Central memory CD8-positive, alpha-beta T cell (primary cell): ENCODE data around the gene RELA.
"Not testable (repeated sequence)": the region's sequence is repeated elsewhere in the genome, so short reads cannot be mapped to it uniquely, and the experiment has no call there.

Experiments used
- ATAC-seq: fragments of 150-1000 bp; cut with Tn5 transposase; replicated peaks from 2 replicates; pipeline ENCODE4 v1.10.0; 2022; ENCODE audit warnings: mild to moderate bottlenecking, moderate FRiP score, moderate number of reproducible peaks; ENCODE audit not compliant: poor library complexity, severe bottlenecking; ENCODE audit errors: extremely low read depth
- DNase-seq, 2 donors: peaks; one replicate each; pipeline ENCODE4 v3.0.0; 2021; ENCODE audit warnings: low spot score in 2 of 2
- H3K27ac Mint-ChIP-seq: one replicate; pipeline ENCODE4 v1.8.0; 2022; ENCODE audit warnings: low read depth, mild to moderate bottlenecking, moderate library complexity, mixed read lengths
- H3K27me3 Mint-ChIP-seq: one replicate; pipeline ENCODE4 v1.8.0; 2022; ENCODE audit warnings: mixed read lengths
- H3K36me3 Mint-ChIP-seq: one replicate; pipeline ENCODE4 v1.8.0; 2022; ENCODE audit warnings: mild to moderate bottlenecking, moderate library complexity, mixed read lengths; ENCODE audit not compliant: insufficient read depth
- H3K4me1 Mint-ChIP-seq: one replicate; pipeline ENCODE4 v1.8.0; 2022; ENCODE audit warnings: mixed read lengths
- H3K4me3 Mint-ChIP-seq: one replicate; pipeline ENCODE4 v1.8.0; 2022; ENCODE audit warnings: mild to moderate bottlenecking, moderate library complexity, mixed read lengths
- H3K9me3 Mint-ChIP-seq: one replicate; pipeline ENCODE4 v1.8.0; 2022; ENCODE audit warnings: mixed read lengths

The RELA gene

DNA sequence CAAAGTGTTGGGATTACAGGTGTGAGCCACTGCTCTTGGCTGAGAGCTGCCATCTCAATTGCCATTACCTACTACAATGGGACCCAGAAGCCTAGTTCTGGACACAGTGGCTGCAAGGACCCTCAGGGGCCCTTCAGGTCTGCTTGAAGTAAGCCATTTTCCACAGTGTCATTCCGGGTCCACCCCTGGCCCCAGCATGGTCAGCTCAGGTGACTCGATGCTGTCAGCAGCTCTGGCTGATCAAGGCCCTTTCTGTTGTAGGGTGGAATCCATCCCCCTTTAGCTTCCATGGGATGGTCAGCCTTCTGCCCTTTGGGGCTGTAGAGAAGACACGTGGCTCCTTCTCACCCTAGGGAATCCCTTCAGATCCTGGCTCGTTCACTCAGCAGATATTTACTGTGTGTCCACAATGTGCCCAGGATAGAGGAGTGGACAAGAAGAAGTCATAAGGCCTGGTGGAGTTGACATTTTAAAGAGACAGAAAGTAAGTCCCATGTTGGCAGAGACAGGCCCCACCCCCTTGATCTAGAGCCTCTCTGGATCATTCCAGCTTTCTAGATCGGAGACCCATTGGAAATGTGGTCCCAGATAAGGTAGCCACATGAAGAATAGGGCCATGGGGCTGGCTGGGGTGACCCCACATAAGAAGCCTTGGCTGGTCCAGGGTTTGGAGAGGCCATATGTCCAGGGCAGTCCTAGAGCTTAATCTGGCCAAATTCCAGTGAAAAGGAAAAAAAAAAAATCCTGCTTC is 34.3 kb upstream of the RELA start:
- no peaks in the 10 kb centered on the region for H3K9me3 Mint-ChIP-seq
- no peak overlapping the region for H3K27ac Mint-ChIP-seq
- H3K36me3 Mint-ChIP-seq = no peaks in the 10 kb centered on the region
- DNase-seq (no peak), ATAC-seq (no peak)
- H3K27me3 Mint-ChIP-seq = no peaks in the 10 kb centered on the region
- H3K4me1 Mint-ChIP-seq = no peaks in the 10 kb centered on the region
- no peak overlapping the region for H3K4me3 Mint-ChIP-seq

DNA sequence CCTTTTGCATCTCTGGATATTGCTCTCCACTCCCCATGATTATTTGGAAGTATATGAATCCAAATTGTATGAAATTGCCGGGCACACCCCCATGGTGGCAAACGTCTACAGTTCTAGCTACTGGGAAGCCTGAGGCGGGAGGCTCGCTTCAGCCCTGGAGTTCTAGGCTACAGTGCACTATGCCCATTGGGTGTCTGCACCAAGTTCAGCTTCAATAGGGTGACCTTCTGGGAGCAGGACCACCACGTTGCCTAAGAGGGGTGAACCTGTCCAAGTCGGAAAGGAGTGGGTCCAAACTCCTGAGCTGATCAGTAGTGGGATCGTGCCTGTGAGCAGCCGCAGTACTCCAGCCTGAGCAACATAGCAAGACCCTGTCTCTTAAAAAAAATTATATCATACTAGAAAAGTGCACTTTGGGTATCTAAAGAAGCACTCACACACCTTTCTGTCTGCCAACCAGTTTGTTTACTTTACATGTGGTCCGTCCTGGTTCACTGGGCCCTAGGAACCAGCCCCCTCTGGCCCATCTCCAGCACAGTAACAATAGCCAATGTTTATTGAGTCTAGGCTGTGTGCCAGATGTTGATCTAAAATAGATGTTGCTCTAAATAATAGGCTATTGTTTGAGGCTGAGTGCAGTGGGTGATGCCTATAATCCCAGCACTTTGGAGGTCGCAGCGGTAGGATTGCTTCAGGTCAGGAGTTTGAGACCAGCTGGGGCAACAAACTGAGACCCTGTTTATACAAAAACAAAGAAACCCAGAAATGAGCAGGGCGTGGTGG is 32.9 kb upstream of the RELA start:
- no peaks in the 10 kb centered on the region for H3K36me3 Mint-ChIP-seq

DNA sequence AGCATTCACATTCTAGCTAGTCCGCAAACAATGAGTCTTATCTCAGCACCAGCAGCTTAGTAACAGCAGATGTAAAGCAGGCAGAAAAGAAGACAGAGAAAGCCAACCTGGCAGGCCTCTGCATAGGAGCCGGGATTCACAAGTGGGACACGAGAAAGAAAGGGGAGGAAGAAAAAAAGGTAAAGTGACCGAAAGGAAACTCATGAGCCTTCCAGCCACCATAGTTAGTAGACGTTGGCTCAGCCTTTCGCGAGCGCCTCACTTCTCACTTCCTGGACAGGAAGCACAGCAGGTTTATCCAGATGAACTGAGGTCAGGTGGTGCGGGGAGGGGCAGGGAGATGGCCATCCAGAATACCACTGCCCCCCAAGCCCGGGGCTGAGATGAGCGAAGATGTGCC is 29.7 kb upstream of the RELA start:
- H3K36me3 Mint-ChIP-seq = no peaks in the 10 kb centered on the region
- DNase-seq (no peak), ATAC-seq (no peak)
- H3K27me3 Mint-ChIP-seq = no peaks in the 10 kb centered on the region
- H3K4me1 Mint-ChIP-seq = no peaks in the 10 kb centered on the region
- H3K27ac Mint-ChIP-seq = no peak overlapping the region
- no peaks in the 10 kb centered on the region for H3K9me3 Mint-ChIP-seq
- H3K4me3 Mint-ChIP-seq = no peak overlapping the region

More for the DNA sequence above, 32.9 kb upstream of the RELA start:
- H3K4me3 Mint-ChIP-seq = no peak overlapping the region
- no peaks in the 10 kb centered on the region for H3K4me1 Mint-ChIP-seq
- DNase-seq (no peak), ATAC-seq (no peak)
- H3K27ac Mint-ChIP-seq = no peak overlapping the region
- H3K27me3 Mint-ChIP-seq = no peaks in the 10 kb centered on the region
- H3K9me3 Mint-ChIP-seq = no peaks in the 10 kb centered on the region

DNA sequence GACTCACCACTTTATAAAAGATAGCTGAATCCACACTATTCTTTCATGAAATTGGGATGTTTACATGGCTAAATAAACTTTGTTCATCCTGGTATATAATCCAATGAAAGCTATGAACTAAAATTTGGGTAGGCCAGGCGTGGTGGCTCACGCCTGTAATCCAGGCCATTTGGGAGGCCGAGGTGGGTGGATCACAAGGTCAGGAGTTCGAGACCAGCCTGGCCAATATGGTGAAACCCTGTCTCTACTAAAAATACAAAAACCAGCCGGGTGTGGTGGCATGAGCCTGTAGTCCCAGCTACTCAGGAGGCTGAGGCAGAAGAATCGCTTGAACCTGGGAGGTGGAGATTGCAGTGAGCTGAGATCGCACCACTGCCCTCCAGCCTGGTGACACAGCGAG is 29.1 kb upstream of the RELA start:
- not testable (repeated sequence) for H3K4me3 Mint-ChIP-seq, H3K27me3 Mint-ChIP-seq, ATAC-seq, H3K9me3 Mint-ChIP-seq, H3K4me1 Mint-ChIP-seq, H3K27ac Mint-ChIP-seq, H3K36me3 Mint-ChIP-seq, DNase-seq

DNA sequence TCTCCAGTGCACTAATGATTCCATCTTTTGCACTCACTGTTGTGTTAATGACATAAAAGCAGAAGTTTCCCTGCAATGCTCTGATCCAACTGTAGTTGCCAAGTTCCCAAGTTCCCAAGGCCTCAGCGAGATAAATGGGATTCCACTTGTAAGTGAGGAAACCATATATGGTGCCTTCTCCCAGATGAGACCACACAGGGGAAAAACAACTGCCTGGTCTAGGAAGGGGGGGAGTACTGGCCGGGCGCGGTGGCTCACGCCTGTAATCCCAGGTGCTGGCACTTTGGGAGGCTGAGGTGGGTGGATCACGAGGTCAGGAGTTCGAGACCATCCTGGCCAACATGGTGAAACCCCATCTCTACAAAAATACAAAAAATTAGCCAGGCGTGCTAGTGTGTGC is 23.3 kb upstream of the RELA start:
- no peak overlapping the region for H3K27ac Mint-ChIP-seq
- H3K27me3 Mint-ChIP-seq = peaks cover 10% of the 10 kb centered on the region
- H3K9me3 Mint-ChIP-seq = no peaks in the 10 kb centered on the region
- no peaks in the 10 kb centered on the region for H3K4me1 Mint-ChIP-seq
- ATAC-seq (no peak), DNase-seq (no peak)
- H3K36me3 Mint-ChIP-seq = no peaks in the 10 kb centered on the region
- H3K4me3 Mint-ChIP-seq = no peak overlapping the region

DNA sequence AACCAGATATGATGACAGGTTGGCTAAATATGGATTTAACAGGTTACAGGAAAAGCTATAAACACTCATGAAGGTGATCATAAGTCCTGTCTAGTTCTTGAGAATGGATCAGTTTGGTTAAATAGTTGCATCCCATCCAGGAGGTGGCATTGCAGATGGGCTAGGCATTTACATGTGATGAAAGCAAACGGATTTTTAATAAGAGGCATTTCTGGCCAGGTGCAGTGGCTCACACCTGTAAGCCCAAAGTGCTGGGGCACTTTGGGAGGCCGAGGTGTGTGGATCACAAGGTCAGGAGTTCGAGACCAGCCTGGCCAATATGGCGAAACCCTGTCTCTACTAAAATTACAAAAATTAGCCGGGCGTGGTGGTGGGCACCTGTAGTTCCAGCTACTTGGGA is 20.8 kb upstream of the RELA start:
- H3K4me1 Mint-ChIP-seq, H3K9me3 Mint-ChIP-seq, H3K36me3 Mint-ChIP-seq, H3K4me3 Mint-ChIP-seq, ATAC-seq, H3K27ac Mint-ChIP-seq, DNase-seq: not testable (repeated sequence)
- peaks cover 10% of the 10 kb centered on the region for H3K27me3 Mint-ChIP-seq

DNA sequence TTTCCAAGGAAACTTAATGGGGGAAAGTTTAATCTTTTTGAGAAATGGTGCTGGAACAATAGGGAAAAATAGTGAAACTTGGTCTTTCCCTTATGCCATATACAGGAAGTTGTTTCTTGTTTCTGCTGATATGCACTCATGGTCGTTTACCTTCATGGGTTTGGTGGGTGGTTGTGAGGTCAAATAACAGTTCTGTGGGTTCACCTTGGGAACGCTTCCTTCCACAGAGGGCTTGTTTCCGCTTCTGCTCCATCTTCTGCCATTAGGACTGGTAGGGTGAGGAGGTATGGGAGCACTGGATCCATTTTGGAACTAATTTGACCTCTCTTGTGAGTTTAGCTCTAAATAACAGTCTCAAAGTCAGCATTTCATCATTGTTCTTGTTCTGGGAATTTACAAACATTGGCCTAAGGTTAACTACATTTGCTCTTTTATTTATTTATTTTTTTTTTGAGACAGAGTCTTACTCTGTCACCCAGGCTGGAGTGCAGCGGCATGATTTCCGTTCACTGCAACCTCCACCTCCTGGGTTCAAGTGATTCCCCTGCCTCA is 17.6 kb upstream of the RELA start:
- Mint-ChIP-seq H3K9me3 (no peaks in the 10 kb centered on the region), H3K27me3 (peaks cover 10% of the 10 kb centered on the region), H3K4me3 (no peak overlapping the region), H3K36me3 (no peaks in the 10 kb centered on the region), H3K4me1 (no peaks in the 10 kb centered on the region), H3K27ac (no peak overlapping the region)
- no peak for DNase-seq
- ATAC-seq = no peak

DNA sequence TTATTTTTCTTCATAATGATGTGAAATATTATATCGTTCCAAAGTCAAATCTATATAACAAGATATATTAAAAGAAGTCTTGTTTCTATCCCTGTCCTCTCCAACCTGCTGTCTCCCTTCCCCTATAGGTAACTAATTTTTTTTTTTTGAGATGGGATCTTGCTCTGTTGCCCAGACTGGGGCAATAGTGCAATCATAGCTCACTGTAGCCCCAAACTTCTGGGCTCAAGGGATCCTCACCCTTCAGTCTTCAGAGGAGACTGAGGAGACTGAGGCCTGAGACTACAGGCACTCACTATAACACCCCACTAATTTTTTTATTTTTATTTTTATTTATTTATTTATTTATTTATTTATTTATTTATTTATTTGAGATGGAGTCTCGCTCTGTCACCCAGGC is 10.3 kb upstream of the RELA start:
- Mint-ChIP-seq H3K27me3 (no peaks in the 10 kb centered on the region), H3K36me3 (no peaks in the 10 kb centered on the region), H3K9me3 (no peaks in the 10 kb centered on the region), H3K4me3 (no peak overlapping the region), H3K4me1 (no peaks in the 10 kb centered on the region), H3K27ac (no peak overlapping the region)
- DNase-seq (no peak), ATAC-seq (no peak)

DNA sequence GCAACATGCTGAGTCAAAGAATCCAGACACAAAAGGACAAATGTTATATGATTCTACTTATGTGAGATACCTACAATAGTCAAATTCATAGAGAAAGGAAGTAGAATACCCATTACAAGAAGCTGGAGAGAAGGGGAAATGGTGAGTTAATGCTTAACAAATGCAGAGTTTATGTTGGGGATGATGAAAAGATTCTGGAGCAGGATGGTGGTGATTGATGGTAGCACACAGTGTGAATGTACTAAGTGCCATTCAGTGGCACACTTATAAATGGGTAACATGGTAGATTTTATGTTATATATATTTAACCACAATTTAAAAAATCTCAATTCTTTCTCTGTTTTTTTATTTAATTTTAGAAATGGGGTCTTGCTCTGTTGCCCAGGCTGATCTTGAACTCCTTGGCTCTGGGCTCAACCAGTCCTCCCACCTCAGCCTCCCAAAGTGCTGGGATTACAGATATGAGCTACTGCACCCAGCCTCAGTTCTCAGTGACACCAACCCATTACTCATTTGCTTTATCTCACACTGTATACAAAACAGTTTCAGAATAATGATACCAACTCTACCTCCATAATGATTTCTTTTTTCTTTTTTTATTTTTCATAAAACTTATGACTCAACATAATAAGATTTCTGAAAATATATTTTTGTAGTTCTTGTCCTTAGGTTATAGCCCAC is 9.6 kb upstream of the RELA start:
- H3K27ac Mint-ChIP-seq = no peak overlapping the region
- no peaks in the 10 kb centered on the region for H3K9me3 Mint-ChIP-seq
- no peaks in the 10 kb centered on the region for H3K27me3 Mint-ChIP-seq
- ATAC-seq (no peak), DNase-seq (no peak)
- H3K4me1 Mint-ChIP-seq = no peaks in the 10 kb centered on the region
- H3K4me3 Mint-ChIP-seq = no peak overlapping the region
- no peaks in the 10 kb centered on the region for H3K36me3 Mint-ChIP-seq

DNA sequence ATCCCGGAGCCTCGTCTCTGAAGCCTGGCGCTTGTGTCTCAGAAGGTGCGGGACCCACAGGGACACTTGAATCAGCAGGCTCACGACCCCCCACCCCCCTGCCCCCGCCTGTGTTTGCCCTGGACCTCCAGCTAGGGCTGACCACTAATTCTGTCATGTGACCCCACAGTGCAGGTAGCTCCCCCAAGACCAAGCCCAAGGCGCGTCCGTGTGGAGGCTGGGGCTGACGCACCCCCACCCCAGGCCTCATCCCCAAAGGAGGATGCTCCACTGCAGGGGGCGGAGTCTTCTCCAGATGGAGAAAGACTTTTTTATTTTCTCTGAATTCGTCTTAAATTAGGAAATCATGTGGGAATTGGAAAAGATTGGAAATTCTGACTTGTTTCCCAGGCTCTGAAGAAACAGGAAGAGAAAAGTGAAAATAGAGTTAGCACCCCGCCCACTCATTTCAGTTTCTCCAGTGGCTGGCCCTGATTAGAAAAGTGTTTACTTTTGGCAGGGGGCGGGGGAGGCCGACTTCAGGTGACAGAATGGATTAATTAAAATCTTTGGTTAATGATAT is 1.0 kb upstream of the RELA start:
- ATAC-seq (peak; percentile 15), DNase-seq (no peak)
- no peaks in the 10 kb centered on the region for H3K9me3 Mint-ChIP-seq
- no peaks in the 10 kb centered on the region for H3K27me3 Mint-ChIP-seq
- H3K27ac Mint-ChIP-seq = peak overlapping the region; percentile 88
- H3K36me3 Mint-ChIP-seq = peaks cover 28% of the 10 kb centered on the region
- H3K4me3 Mint-ChIP-seq = peak overlapping the region; percentile 84
- peaks cover 14% of the 10 kb centered on the region for H3K4me1 Mint-ChIP-seq

DNA sequence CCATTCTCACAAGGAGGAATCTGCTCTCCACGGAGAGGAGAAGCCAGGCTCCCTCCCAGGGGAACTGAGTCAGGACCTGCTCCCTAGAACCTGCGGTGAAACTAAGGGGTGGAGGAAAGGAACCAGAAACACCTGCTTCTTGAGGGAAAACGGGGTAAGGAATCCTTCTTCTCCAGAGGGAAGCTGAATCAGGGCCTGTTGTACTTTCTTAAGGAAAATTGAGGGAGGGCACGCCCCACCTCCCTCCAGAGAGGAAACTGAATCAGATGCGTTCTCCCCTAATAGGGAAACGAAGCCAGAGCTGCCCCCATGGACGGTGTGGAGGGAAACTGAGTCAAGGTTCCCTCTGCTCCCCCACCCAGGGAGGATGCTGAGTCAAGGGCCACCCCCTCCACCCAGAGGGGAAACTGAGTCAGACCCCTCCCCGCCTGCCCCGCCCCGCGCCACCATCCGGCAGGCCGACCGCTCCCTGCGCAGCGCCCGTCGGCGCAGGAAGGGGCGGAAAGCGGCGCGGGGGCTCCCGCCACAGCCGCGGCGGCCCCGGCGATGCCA is 393 bp downstream of the RELA start:
- Mint-ChIP-seq H3K27me3 (no peaks in the 10 kb centered on the region), H3K27ac (peak overlapping the region; percentile 68), H3K36me3 (peaks cover 40% of the 10 kb centered on the region), H3K4me1 (peaks cover 28% of the 10 kb centered on the region), H3K4me3 (peak overlapping the region; percentile 84), H3K9me3 (no peaks in the 10 kb centered on the region)
- ATAC-seq = peak; percentile 21
- DNase-seq = no peak

DNA sequence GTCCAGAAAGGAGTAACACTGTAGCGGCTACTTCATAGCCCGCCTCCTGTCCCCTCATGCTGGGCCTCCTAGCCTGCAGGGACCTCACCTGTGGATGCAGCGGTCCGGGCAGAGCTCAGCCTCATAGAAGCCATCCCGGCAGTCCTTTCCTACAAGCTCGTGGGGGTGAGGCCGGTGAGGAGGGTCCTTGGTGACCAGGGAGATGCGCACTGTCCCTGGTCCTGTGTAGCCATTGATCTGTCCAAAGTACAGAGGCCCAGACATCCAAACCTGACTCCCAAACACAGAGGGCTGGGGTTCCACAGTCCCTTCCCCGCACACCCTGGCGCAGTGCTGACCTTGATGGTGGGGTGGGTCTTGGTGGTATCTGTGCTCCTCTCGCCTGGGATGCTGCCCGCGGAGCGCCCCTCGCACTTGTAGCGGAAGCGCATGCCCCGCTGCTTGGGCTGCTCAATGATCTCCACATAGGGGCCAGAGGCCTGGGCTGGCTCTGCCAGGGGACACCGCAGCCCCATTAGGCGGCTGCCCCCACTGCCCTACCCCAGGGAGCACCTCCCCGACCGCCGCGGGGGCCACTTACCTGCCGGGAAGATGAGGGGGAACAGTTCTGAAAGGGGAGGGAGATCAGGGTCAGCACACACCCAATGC is 993 bp downstream of the RELA start:
- Mint-ChIP-seq H3K4me3 (peak overlapping the region; percentile 84), H3K27ac (peak overlapping the region; percentile 68), H3K9me3 (no peaks in the 10 kb centered on the region), H3K36me3 (peaks cover 46% of the 10 kb centered on the region), H3K4me1 (peaks cover 34% of the 10 kb centered on the region), H3K27me3 (no peaks in the 10 kb centered on the region)
- DNase-seq = no peak
- no peak for ATAC-seq
